ENCODE results near the gene MYRIP. TPM values are rescaled to one million over a fixed set of nuclear protein-coding genes. Genes with fewer than 3 reads are reported as not detected.

The MYRIP gene
- total and polyA plus RNA-seq, 10 donors, result 1.5 to 35.2 (median 16.2) TPM

DNA sequence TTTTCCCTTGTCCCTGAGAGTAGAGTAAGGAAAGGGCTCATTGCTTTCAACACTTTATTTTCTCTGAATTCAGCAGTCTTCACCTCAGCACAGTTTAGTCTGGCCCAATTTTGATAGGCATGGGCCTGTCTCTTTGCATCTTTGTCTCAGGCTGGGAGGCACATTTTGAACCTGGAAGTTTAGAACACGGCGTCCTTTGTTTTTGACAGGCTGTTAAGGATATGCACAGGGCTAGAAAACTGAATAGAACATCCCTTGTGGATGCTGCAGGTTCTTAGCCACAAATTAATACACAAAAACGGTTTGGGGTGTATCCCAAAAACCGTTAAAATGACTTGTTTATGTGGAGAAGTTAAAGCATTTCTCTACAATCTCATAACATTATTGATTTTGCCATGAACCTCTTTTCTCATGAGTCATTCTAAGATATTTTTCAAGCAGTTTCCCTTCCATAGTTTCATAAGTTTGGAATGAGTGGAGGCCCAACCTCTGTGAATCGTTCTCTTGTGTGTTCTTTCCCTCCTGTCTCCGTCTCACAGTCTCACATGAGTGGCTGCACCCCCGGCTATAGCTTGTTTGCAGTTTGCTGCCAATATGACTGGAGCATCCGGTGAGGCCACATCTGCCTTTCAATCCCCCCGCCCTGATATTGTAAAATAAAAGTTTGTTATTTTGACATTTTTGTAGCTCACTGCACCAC lies 307.2 kb downstream of the MYRIP start:
- Histone ChIP-seq H3K27ac (no peak overlapping the region), H3K36me3 (no peaks in the 10 kb centered on the region), H3K4me1 (no peaks in the 10 kb centered on the region), H3K9me3 (no peaks in the 10 kb centered on the region), H3K27me3 (replicated peaks in 1 of 7) (no peaks in the 10 kb centered on the region), H3K4me3 (no peak overlapping the region)
- 85 to 88% (median 87%) methylated on average over 9 of the region's 9 CpGs for WGBS, 5 donors
- TF ChIP-seq POLR2AphosphoS5 (IDR thresholded peaks at IDR 0.05), result no peak
- no peak for TF ChIP-seq POLR2A (IDR thresholded peaks at IDR 0.05)
- TF ChIP-seq, protein P1, sequence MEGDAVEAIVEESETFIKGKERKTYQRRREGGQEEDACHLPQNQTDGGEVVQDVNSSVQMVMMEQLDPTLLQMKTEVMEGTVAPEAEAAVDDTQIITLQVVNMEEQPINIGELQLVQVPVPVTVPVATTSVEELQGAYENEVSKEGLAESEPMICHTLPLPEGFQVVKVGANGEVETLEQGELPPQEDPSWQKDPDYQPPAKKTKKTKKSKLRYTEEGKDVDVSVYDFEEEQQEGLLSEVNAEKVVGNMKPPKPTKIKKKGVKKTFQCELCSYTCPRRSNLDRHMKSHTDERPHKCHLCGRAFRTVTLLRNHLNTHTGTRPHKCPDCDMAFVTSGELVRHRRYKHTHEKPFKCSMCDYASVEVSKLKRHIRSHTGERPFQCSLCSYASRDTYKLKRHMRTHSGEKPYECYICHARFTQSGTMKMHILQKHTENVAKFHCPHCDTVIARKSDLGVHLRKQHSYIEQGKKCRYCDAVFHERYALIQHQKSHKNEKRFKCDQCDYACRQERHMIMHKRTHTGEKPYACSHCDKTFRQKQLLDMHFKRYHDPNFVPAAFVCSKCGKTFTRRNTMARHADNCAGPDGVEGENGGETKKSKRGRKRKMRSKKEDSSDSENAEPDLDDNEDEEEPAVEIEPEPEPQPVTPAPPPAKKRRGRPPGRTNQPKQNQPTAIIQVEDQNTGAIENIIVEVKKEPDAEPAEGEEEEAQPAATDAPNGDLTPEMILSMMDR (IDR thresholded peaks at IDR 0.05 in 8 of 11, conservative IDR thresholded peaks at IDR 0.05 in 3 of 11), result no peak
- no peak for DNase-seq
- intact Hi-C loops (cut with DNase I; ENCODE audit: low total_unique reads), result no loop called here

- H3K9me3 ChIP-seq, result no peaks in the 10 kb centered on the region
- WGBS, 5 donors, result 33 to 93% (median 60%) methylated on average over 2 of the region's 2 CpGs
These were observed 308.7 kb downstream of the MYRIP start for GRCh38 chr3:40118091-40118490.

GRCh38 chr3:40120067-40120692 lies 310.8 kb downstream of the MYRIP start:
- Histone ChIP-seq H3K36me3 (no peaks in the 10 kb centered on the region), H3K27me3 (replicated peaks in 1 of 7) (no peaks in the 10 kb centered on the region), H3K4me1 (no peaks in the 10 kb centered on the region), H3K4me3 (no peak overlapping the region), H3K9me3 (no peaks in the 10 kb centered on the region), H3K27ac (no peak overlapping the region)
- intact Hi-C loops (cut with DNase I; ENCODE audit: low total_unique reads), result no loop called here
- TF ChIP-seq POLR2A (IDR thresholded peaks at IDR 0.05) (no peak), POLR2AphosphoS5 (IDR thresholded peaks at IDR 0.05) (no peak)
- TF ChIP-seq, protein P1 (IDR thresholded peaks at IDR 0.05 in 8 of 11, conservative IDR thresholded peaks at IDR 0.05 in 3 of 11), result no peak
- WGBS, 5 donors, result 72 to 91% (median 90%) methylated on average over 3 of the region's 3 CpGs
- DNase-seq, result no peak

More at GRCh38 chr3:40118091-40118490, 308.7 kb downstream of the MYRIP start:
- DNase-seq, result no peak
- TF ChIP-seq POLR2A (IDR thresholded peaks at IDR 0.05), result no peak
- TF ChIP-seq, protein P1 (IDR thresholded peaks at IDR 0.05 in 8 of 11, conservative IDR thresholded peaks at IDR 0.05 in 3 of 11), result no peak
- TF ChIP-seq POLR2AphosphoS5 (IDR thresholded peaks at IDR 0.05), result no peak
- Histone ChIP-seq H3K36me3 (no peaks in the 10 kb centered on the region), H3K4me1 (no peaks in the 10 kb centered on the region), H3K27ac (no peak overlapping the region), H3K4me3 (no peak overlapping the region), H3K27me3 (replicated peaks in 1 of 7) (no peaks in the 10 kb centered on the region)
- intact Hi-C loops (cut with DNase I; ENCODE audit: low total_unique reads), result no loop called here

DNA sequence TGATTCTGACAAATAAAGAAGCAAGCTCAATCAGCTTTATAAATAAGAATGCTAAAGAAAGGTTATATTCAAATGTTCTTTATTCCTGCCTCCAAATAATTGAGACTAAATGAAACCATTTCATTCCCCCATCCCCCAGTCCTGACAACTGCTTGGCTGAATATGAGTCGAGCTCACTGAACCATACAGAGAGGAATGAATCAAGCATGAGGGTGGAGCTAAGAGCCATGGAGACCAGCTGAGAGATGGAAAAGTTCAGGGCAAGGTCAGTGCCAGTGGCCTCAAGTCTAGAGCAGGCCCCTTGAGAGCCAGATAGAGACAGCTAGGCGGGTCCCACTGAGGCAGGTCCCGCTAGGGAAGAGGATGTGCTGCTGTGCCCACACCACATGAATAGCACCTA lies 311.4 kb downstream of the MYRIP start:
- TF ChIP-seq, protein P1 (IDR thresholded peaks at IDR 0.05 in 8 of 11, conservative IDR thresholded peaks at IDR 0.05 in 3 of 11), result no peak
- TF ChIP-seq POLR2A (IDR thresholded peaks at IDR 0.05), result no peak
- intact Hi-C loops (cut with DNase I; ENCODE audit: low total_unique reads), result no loop called here
- Histone ChIP-seq H3K4me3 (no peak overlapping the region), H3K4me1 (no peaks in the 10 kb centered on the region), H3K27me3 (replicated peaks in 1 of 7) (no peaks in the 10 kb centered on the region), H3K27ac (no peak overlapping the region), H3K36me3 (no peaks in the 10 kb centered on the region), H3K9me3 (no peaks in the 10 kb centered on the region)
- WGBS, 5 donors, result 75 to 86% (median 81%) methylated on average over 3 of the region's 3 CpGs
- DNase-seq, result no peak
